ENCODE results near the gene TOMM40L.
"Not testable (repeated sequence)": the region's sequence is repeated elsewhere in the genome, so short reads cannot be mapped to it uniquely, and the experiment has no call there.

- not testable (repeated sequence) for TF ChIP-seq POLR2A (IDR thresholded peaks at IDR 0.05; ENCODE audit: low read length); GATA1 (IDR thresholded peaks at IDR 0.05; ENCODE audit: low read depth, low read length)
Measured at GRCh38 chr1:161224695-161225087, 1.2 kb upstream of the TOMM40L start.

Measured in erythroblast (primary cell).